HG03095 (cell line): ENCODE data around the gene DNM2.

Source experiments
- ATAC-seq: cut with Tn5 transposase; IDR thresholded peaks from one replicate; pipeline ENCODE4 v1.9.1; 2021; ENCODE audit warnings: moderate library complexity; ENCODE audit not compliant: unreplicated experiment

DNM2 gene

GRCh38 chr19:10769533-10770491, 51.9 kb downstream of the DNM2 start:
- no peak for ATAC-seq

- ATAC-seq, result no peak
Observed at GRCh38 chr19:10773969-10774368, 56.1 kb downstream of the DNM2 start.

- ATAC-seq, result no peak
Observed at GRCh38 chr19:10774893-10775292, 57.0 kb downstream of the DNM2 start.

GRCh38 chr19:10776900-10777650, 59.2 kb downstream of the DNM2 start:
- no peak for ATAC-seq

GRCh38 chr19:10780368-10780767, 62.5 kb downstream of the DNM2 start:
- no peak for ATAC-seq

- ATAC-seq, result no peak
Observed at GRCh38 chr19:10782795-10783194, 64.9 kb downstream of the DNM2 start.

GRCh38 chr19:10784257-10784656, 66.4 kb downstream of the DNM2 start:
- no peak for ATAC-seq

- no peak for ATAC-seq
Observed at GRCh38 chr19:10788146-10788545, 70.3 kb downstream of the DNM2 start.

- ATAC-seq, result no peak
Observed at GRCh38 chr19:10789866-10790265, 72.0 kb downstream of the DNM2 start.

GRCh38 chr19:10796653-10797052, 78.8 kb downstream of the DNM2 start:
- no peak for ATAC-seq

GRCh38 chr19:10797078-10797477, 79.2 kb downstream of the DNM2 start:
- ATAC-seq, result no peak

- ATAC-seq, result no peak
Observed at GRCh38 chr19:10797541-10798256, 79.8 kb downstream of the DNM2 start.

GRCh38 chr19:10800488-10800887, 82.6 kb downstream of the DNM2 start:
- ATAC-seq, result no peak

GRCh38 chr19:10802479-10802878, 84.6 kb downstream of the DNM2 start:
- no peak for ATAC-seq

- ATAC-seq, result no peak
Observed at GRCh38 chr19:10803252-10803651, 85.4 kb downstream of the DNM2 start.

- ATAC-seq, result no peak
Observed at GRCh38 chr19:10805065-10805757, 87.3 kb downstream of the DNM2 start.

- ATAC-seq, result no peak
Observed at GRCh38 chr19:10805758-10806247, 87.9 kb downstream of the DNM2 start.

GRCh38 chr19:10808937-10809649, 91.2 kb downstream of the DNM2 start:
- ATAC-seq, result no peak

- no peak for ATAC-seq
Observed at GRCh38 chr19:10809651-10810285, 91.9 kb downstream of the DNM2 start.
